Measurements from ENCODE around the gene TTC7B. TPM values are rescaled to one million over a fixed set of nuclear protein-coding genes. Genes with fewer than 3 reads are reported as not detected.
A peak's percentile ranks its signal among the peaks of the same experiment; 100 is the strongest.

TTC7B gene
- total and polyA plus RNA-seq, 2 of the 13 experiments (the other 11 are each of a cell fraction or from before 2014, with no cell fraction given) = 1.3 to 3.2 TPM

DNA sequence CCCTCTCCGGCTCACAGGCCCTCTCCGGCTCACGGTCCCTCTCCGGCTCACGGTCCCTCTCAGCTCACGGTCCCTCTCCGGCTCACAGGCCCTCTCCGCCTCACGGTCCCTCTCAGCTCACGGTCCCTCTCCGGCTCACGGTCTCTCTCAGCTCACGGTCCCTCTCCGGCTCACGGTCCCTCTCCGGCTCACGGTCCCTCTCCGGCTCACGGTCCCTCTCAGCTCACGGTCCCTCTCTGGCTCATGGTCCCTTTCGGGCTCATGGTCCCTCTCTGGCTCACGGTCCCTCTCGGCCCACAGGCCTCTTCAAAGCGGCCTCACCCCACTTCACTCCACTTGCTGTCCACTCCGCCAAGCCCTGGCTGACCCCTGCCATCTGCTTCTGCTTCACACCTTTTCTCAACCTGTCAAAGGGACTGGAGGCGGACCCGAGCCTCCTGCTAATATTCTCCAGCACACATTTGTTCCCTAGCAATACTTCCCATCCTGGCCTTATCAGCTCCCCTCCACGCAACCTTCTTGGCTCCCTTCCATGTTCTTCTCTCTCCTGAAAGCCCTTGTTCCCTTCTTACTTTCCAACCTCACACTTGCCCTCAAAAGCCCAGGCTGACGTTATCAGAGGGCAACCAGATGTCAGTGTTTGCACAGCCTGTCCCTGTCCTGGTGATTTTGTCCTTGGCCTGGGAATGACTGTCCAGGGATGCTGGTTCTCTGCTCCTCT, 242.7 kb downstream of the TTC7B start:
- no peak overlapping the region for H2AFZ ChIP-seq (ENCODE audit: low read length)
- H3K27me3 ChIP-seq (ENCODE audit: control insufficient read depth in 1 of 2, insufficient read depth in 2 of 2, low read length in 2 of 2) = peaks cover 0 to 1% of the 10 kb centered on the region in 2 experiments; a peak in 1 of 5 replicates
- intact Hi-C loops (cut with micrococcal nuclease; ENCODE audit: unreplicated experiment) = no loop called here
- H4K20me1 ChIP-seq (ENCODE audit: insufficient read depth, low read length) = no peaks in the 10 kb centered on the region
- H3K9me3 ChIP-seq (ENCODE audit: low read length) = no peaks in the 10 kb centered on the region
- no peaks in the 10 kb centered on the region for H3K36me3 ChIP-seq (replicated peaks in 1 of 2; ENCODE audit: control insufficient read depth in 1 of 2, insufficient read depth in 2 of 2, low read length in 2 of 2)
- no peak overlapping the region for H3K27ac ChIP-seq (ENCODE audit: extremely low read length, insufficient read depth, low read length)
- ChIA-PET CTCF (ENCODE audit: low intra/inter-chr PET ratio, low total read pairs) (no interaction called here), POLR2A (no interaction called here)
- in situ Hi-C loops (cut with HindIII; ENCODE audit: extremely low pct_ligation_motif_present, low pct_unique_long_range_greater_than_20kb) = no loop called here
- WGBS (ENCODE audit: low lambda C conversion rate) = 76% methylated on average over 29 of the region's 29 CpGs
- ATAC-seq (peak; percentile 52; the same call in 2 of the 3 replicates), FAIRE-seq (no peak), DNase-seq (ENCODE audit: low spot score) (no peak)
- no peak overlapping the region for H3K4me2 ChIP-seq (ENCODE audit: low read depth, low read length)
- no TSS peak for BruUV-seq (replicated peaks)
- no peak overlapping the region for H3K9ac ChIP-seq (ENCODE audit: insufficient read depth, low read depth, low read length)
- no peak overlapping the region for H3K4me3 ChIP-seq (replicated peaks in 1 of 3; ENCODE audit: insufficient read depth in 1 of 3, low read depth in 2 of 3, low read length in 3 of 3)
- no peaks in the 10 kb centered on the region for H3K4me1 ChIP-seq (ENCODE audit: insufficient read depth, low read length)
- no peaks in the 10 kb centered on the region for H3K79me2 ChIP-seq (ENCODE audit: insufficient read depth, low read length)
- TF ChIP-seq, protein P1, sequence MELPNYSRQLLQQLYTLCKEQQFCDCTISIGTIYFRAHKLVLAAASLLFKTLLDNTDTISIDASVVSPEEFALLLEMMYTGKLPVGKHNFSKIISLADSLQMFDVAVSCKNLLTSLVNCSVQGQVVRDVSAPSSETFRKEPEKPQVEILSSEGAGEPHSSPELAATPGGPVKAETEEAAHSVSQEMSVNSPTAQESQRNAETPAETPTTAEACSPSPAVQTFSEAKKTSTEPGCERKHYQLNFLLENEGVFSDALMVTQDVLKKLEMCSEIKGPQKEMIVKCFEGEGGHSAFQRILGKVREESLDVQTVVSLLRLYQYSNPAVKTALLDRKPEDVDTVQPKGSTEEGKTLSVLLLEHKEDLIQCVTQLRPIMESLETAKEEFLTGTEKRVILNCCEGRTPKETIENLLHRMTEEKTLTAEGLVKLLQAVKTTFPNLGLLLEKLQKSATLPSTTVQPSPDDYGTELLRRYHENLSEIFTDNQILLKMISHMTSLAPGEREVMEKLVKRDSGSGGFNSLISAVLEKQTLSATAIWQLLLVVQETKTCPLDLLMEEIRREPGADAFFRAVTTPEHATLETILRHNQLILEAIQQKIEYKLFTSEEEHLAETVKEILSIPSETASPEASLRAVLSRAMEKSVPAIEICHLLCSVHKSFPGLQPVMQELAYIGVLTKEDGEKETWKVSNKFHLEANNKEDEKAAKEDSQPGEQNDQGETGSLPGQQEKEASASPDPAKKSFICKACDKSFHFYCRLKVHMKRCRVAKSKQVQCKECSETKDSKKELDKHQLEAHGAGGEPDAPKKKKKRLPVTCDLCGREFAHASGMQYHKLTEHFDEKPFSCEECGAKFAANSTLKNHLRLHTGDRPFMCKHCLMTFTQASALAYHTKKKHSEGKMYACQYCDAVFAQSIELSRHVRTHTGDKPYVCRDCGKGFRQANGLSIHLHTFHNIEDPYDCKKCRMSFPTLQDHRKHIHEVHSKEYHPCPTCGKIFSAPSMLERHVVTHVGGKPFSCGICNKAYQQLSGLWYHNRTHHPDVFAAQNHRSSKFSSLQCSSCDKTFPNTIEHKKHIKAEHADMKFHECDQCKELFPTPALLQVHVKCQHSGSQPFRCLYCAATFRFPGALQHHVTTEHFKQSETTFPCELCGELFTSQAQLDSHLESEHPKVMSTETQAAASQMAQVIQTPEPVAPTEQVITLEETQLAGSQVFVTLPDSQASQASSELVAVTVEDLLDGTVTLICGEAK (IDR thresholded peaks at IDR 0.05) = no peak
- TF ChIP-seq, protein P1 (CRISPR knock-in tag; IDR thresholded peaks at IDR 0.05) = no peak
- no peak for TF ChIP-seq THYN1 (CRISPR knock-in tag; IDR thresholded peaks at IDR 0.05; ENCODE audit: borderline replicate concordance, low read depth)
- TF ChIP-seq, protein P2, sequence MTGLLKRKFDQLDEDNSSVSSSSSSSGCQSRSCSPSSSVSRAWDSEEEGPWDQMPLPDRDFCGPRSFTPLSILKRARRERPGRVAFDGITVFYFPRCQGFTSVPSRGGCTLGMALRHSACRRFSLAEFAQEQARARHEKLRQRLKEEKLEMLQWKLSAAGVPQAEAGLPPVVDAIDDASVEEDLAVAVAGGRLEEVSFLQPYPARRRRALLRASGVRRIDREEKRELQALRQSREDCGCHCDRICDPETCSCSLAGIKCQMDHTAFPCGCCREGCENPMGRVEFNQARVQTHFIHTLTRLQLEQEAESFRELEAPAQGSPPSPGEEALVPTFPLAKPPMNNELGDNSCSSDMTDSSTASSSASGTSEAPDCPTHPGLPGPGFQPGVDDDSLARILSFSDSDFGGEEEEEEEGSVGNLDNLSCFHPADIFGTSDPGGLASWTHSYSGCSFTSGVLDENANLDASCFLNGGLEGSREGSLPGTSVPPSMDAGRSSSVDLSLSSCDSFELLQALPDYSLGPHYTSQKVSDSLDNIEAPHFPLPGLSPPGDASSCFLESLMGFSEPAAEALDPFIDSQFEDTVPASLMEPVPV (CRISPR knock-in tag; IDR thresholded peaks at IDR 0.05) = no peak
- no peak for TF ChIP-seq NFE2L1 (CRISPR knock-in tag; IDR thresholded peaks at IDR 0.05; ENCODE audit: borderline replicate concordance)
- no peak for TF ChIP-seq RBM39 (IDR thresholded peaks at IDR 0.05; ENCODE audit: low read depth, low read length, poor library complexity, severe bottlenecking)
- TF ChIP-seq ZNF605 (CRISPR knock-in tag; IDR thresholded peaks at IDR 0.05) = no peak
- TF ChIP-seq HOXA5 (CRISPR knock-in tag; IDR thresholded peaks at IDR 0.05) = no peak
- TF ChIP-seq MTA3 (CRISPR knock-in tag; IDR thresholded peaks at IDR 0.05) = no peak
- TF ChIP-seq, protein P3, sequence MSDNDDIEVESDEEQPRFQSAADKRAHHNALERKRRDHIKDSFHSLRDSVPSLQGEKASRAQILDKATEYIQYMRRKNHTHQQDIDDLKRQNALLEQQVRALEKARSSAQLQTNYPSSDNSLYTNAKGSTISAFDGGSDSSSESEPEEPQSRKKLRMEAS (IDR thresholded peaks at IDR 0.05) = no peak
- no peak for TF ChIP-seq ZNF3 (CRISPR knock-in tag; IDR thresholded peaks at IDR 0.05)
- TF ChIP-seq NFATC3 (CRISPR knock-in tag; IDR thresholded peaks at IDR 0.05) = no peak
- no peak for TF ChIP-seq FOXM1 (CRISPR knock-in tag; IDR thresholded peaks at IDR 0.05)
